HG03460 (cell line): ENCODE results near the gene RBM7.

ENCODE experiments used
- ATAC-seq: cut with Tn5 transposase; IDR thresholded peaks from one replicate; pipeline ENCODE4 v1.9.1; 2021; ENCODE audit not compliant: unreplicated experiment

Gene RBM7

GRCh38 chr11:114447892-114448291 lies 47.4 kb downstream of the RBM7 start:
- no peak for ATAC-seq

GRCh38 chr11:114448749-114449482 lies 48.5 kb downstream of the RBM7 start:
- ATAC-seq: no peak

GRCh38 chr11:114449845-114450244 lies 49.4 kb downstream of the RBM7 start:
- ATAC-seq: no peak

- ATAC-seq: no peak
These were observed 51.9 kb downstream of the RBM7 start for GRCh38 chr11:114452399-114452798.
